Activated CD8-positive, alpha-beta memory T cell treated with anti-CD3 and anti-CD28 coated beads for 36 hours (primary cell): ENCODE data around the gene IL1R2. TPM values are rescaled to one million over a fixed set of nuclear protein-coding genes. Genes with fewer than 3 reads are reported as not detected.

Source experiments
- CTCF ChIA-PET: fragments of 350-600 bp; sonication (Branson Sonifier 250); formaldehyde crosslinking; loops from one replicate; lab custom pipeline; 2021; ENCODE audit warnings: antibody characterized with exemption; lab: Charles Lee
- POLR2A ChIA-PET: fragments of 350-600 bp; sonication (Branson Sonifier 250); formaldehyde crosslinking; loops from one replicate; lab custom pipeline; 2021; ENCODE audit warnings: antibody characterized with exemption; lab: Charles Lee
- total RNA-seq, 2 experiments: library from RNA; stranded (reverse); gene quantifications; one replicate each; pipeline ENCODE4 v1.2.3, GENCODE V29; 2021

IL1R2 gene
- total RNA-seq, 2 experiments from 2014 or later, result 0.80 to 1.5 TPM

DNA sequence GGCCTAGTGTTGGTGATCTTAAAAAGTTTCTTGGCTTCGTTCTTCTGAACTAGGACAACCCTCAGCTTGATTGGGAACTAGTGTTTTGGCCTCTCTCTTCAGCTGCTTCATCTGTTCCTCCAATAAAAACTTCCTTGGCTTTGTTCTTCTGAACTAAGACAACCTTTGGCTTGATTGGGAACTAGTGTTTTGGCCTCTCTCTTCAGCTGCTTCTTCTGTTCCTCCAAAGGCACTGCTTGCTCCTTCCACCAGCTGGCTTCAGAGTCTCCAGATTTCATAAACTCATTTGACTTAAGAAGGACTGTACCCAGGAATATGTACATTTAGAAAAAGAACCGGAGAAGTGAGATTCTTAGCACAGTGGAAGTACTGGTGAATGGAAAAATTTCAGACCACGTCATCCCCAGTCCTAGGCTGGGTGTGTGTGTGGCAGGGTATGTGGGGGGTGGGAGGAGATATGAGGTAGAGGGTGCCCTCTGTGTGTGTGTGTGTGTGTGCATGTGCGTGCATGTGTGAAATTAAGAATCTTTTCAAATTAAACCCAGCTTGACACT lies 20.4 kb downstream of the IL1R2 start:
- CTCF ChIA-PET, result interaction anchor here (0.7 to 1.2 kb wide), 3 partner anchors 13 to 228 kb away, joined by 3 read pairs; no protein-coding TSS in a partner anchor
- POLR2A ChIA-PET, result no interaction called here

DNA sequence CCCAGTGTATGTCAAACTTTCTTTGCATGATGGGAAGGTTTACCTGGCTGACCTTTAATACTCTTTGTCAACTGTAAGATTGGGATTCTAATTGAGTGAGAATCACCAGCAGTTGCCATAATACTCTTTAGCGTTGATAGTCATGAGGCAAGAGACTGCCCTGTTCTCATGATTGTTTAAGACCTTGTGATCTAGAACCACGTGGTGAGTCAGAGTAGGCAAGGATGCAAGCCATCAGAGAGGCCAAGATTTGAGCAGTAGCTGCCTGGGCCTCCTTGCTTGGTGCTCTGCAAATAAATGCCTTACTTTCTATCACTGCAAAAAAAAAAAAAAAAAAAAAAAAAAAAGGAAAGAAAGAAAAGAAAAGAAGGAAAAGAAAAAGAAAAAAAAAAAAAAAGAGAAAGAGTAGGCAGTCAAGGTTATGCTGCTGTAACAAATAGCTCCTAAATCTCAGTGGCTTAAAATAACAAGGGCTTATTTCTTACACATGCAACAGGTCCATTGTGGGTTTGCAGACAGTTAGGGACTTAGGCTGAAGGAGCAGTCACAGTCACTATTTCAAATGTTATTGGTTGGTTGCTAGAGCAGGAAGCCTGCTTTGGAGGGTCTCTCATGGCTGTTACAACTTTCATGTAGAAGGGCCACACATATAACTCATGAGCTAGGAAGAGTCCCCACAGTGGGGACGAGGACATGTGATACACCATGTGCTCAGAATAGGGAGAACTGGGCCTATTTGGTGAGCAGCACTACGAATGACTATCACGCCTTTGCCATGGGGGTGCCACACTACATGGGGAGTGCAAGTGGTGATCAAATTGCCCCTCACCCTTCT lies 21.7 kb downstream of the IL1R2 start:
- POLR2A ChIA-PET, result no interaction called here
- CTCF ChIA-PET, result interaction anchor here (0.7 kb wide), 2 partner anchors 397 to 424 kb away, joined by 6 read pairs; no protein-coding TSS in a partner anchor

DNA sequence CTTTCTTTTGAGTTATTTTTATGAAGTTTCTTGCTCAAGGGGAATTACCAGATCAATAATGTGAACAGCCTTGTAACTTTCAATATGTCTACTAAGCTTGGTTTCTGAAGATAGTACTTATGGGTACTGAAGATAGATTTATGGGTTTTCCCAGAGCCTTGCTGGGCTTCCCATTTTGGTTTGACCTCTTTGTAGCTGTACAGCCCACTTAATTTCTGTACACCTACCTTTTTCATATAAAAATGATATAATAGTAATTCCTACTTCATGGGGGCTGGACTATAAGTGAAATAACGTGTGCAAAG lies 22.2 kb downstream of the IL1R2 start:
- POLR2A ChIA-PET, result no interaction called here
- CTCF ChIA-PET, result interaction anchor here (0.7 kb wide), 1 partner anchor 396 kb away, joined by 6 read pairs; no protein-coding TSS in a partner anchor

DNA sequence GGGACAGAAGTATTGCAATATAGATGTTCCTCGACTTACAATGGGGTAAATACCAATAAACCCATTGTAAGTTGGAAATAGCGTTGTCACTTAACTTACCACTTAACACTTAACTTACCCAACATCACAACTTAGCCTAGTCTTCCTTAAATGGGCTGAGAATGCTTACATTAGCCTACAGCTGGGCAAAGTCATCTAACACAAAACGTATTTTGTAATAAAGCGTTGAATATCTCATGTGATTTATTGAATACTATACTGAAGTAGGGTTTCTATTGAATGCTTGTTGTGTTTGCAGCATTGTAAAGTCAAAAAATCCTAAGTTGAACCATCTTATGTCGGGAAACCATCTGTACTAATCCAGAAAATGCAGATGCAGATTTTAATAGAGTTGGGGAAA lies 23.6 kb downstream of the IL1R2 start:
- ChIA-PET CTCF (interaction anchor here (2.5 kb wide), 1 partner anchor 225 kb away, joined by 12 read pairs; no protein-coding TSS in a partner anchor), POLR2A (no interaction called here)

DNA sequence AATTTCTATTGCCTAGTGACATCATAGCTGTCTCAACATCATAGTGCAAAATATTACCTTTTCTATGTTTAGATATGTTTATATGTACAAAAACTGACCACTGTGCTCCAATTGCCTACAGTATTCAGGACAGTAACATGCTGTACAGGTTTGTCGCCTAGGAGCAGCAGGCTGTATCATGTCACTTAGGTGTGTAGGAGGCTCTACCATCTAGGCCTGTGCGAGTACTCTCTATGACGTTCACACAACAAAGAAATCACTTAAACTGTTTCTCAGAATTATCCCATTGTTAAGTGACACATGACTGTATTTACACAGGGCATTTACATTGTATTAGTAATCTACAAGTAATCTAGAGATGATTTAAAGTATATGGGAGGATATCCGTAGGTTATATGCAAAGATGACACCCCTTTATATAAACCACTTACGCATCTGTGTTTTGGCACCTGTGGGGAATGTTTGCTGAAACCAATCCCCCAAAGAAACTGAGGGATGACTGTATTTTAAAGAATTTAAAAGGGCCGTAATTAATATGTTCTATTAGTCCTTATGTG lies 24.7 kb downstream of the IL1R2 start:
- ChIA-PET POLR2A (no interaction called here), CTCF (interaction anchor here (2.5 kb wide), 1 partner anchor 224 kb away, joined by 12 read pairs; no protein-coding TSS in a partner anchor)

DNA sequence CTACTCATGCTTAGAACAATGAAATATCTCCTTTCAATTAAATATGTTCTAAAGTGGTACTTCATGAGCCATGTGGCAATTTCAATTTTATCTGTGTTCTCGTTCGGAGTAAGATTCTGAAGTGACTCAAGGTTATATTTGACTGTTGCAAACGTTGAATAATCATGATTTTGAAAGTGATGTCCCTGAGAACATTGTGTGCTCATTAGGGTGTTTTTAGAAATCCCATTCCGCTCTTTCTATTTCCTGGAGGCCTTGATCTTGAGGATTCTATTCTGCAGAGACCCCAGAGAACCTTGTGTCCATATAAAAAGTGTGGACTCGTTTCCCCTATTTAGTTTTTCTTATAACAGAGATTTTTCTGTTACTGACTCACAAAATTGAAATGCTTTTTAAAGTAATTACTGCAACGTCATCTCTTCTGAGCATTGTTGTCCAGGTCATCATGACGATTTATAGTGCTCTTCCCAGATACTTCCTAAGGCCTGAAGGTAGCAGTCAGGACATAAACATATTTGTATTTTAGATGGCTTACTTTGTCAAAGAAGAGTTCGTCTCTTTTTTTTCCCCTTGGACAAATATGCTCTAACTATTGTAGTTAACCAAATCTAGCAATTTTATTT lies 27.2 kb downstream of the IL1R2 start:
- CTCF ChIA-PET, result interaction anchor here (0.6 to 3.5 kb wide), 6 partner anchors 20 to 425 kb away, joined by 5 to 43 read pairs (median 8); partner anchors contain the start of gene IL1RL1
- POLR2A ChIA-PET, result no interaction called here

DNA sequence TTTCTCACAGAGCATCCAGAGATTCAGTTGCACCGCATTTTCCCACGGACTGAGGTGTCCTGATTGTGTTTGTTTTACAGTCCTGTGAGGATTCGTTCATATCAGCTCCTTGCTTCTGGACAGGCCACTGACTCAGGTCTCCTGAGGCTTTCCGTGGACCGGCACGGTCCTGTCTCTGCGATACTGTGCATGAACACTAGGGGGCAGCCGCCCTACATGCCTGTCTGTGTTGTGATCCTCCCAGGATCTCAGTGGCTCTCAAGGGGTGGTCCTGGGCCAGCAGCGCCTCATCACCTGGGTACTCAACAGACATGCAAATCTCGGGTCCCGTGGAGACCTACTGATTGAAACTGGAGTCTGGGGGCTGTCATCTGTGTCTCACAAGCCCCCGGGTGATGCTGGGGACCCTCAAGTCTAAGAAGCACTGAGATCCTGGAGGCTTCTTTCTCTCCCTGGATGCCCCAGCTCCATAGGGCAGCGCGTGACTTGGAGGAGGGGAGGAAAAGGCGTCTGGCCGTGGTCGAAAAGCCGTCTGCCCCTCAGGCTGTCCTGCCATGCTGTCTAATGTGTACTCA lies 28.9 kb downstream of the IL1R2 start:
- ChIA-PET CTCF (interaction anchor here (0.6 to 3.5 kb wide), 40 partner anchors 10 to 433 kb away, joined by 3 to 43 read pairs (median 3); partner anchors contain the start of gene IL1RL2), POLR2A (no interaction called here)

DNA sequence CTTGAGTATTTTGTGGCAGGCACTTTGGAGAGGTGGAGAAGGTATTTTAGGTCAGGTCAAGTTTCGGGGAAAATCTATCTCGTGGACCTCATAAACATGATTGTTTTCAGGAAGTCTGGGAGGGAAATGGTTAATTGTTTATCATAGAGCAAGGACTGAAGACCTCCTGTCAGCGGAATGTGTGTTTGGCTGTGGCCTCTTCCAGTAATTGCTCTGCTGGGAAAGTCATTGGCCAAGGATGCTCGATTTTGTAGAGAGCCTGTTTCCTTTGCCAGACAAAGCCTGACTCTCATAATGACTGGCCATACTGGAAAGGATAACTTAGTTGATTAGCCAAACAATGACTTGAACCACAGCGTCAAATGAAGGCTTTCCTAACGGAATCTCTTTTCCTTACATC lies 30.0 kb downstream of the IL1R2 start:
- CTCF ChIA-PET, result interaction anchor here (2.2 to 3.5 kb wide), 3 partner anchors 15 to 219 kb away, joined by 16 to 43 read pairs (median 19); no protein-coding TSS in a partner anchor
- POLR2A ChIA-PET, result no interaction called here

DNA sequence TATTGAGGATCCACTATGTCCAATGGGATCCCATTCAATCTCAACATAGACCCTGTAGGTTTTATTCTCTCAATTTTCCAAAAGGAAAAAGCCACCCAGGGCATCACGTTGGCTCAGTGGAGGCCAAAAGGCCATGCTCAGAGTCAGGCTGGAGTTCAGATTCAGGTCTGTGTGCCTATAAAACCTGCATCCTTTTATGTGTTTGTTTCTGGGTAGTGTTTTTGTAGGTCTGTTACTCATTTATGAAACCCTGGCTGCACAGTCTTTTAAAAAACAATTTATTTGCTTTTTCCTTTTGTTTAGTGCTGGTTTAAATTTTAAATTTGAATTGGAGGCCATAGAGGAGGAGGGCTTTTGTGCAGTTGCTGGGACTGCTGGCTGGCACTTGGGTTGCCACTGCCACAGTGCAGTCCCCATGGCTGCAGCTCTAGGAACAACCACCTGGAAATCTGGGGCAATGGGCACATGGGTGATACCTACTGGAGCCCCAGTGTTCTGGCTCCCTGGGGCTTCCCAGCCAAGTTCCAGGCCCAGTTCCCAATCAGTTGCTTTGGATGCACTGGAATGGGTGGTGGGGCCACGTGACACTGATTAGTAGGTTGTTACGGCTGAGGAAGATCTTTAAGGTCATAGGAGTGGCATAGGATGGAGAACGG lies 31.3 kb downstream of the IL1R2 start:
- CTCF ChIA-PET, result interaction anchor here (0.6 kb wide), 1 partner anchor 1282 kb away, joined by 4 read pairs; no protein-coding TSS in a partner anchor
- POLR2A ChIA-PET, result no interaction called here

DNA sequence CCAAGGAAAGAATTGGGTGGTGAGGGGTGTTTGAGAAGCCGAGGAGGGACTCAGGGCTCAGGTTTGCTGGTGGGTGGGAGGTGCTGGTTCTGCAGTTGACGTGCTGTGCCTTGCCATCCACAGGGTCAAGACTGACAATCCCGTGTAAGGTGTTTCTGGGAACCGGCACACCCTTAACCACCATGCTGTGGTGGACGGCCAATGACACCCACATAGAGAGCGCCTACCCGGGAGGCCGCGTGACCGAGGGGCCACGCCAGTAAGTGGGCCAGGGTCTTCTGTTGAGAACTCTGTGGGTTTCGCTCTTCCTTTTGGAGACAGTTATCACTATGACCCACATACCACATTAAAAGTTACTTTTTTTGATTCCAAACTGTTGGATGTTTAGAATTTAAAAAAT lies 32.6 kb downstream of the IL1R2 start:
- ChIA-PET POLR2A (no interaction called here), CTCF (interaction anchor here (0.7 to 3.5 kb wide), 3 partner anchors 13 to 216 kb away, joined by 3 to 16 read pairs (median 3); no protein-coding TSS in a partner anchor)

DNA sequence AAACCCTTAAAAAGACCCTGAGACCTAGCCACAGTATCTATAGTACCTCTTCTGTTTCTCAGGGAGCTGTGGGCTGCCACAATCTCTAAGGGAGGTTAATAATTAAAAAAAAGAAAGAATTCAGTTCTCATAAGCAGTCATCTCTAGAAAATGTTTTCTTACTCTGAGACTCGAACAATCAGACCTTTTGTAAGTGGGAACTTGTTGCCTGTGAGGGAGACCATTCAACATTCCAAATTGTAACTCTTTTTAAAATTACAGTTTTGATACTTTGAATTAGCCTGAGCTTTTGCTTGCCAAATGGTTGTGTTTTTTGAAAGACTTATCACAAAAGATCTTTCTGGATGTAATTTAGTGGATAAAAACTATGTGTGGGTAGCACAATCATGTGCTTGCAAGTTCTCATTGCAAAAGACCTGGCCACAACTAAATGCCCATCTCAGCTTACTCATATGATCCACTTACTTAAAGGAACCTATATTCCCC lies 33.3 kb downstream of the IL1R2 start:
- POLR2A ChIA-PET, result no interaction called here
- CTCF ChIA-PET, result interaction anchor here (1.2 to 3.5 kb wide), 2 partner anchors 12 to 215 kb away, joined by 3 to 16 read pairs; no protein-coding TSS in a partner anchor

DNA sequence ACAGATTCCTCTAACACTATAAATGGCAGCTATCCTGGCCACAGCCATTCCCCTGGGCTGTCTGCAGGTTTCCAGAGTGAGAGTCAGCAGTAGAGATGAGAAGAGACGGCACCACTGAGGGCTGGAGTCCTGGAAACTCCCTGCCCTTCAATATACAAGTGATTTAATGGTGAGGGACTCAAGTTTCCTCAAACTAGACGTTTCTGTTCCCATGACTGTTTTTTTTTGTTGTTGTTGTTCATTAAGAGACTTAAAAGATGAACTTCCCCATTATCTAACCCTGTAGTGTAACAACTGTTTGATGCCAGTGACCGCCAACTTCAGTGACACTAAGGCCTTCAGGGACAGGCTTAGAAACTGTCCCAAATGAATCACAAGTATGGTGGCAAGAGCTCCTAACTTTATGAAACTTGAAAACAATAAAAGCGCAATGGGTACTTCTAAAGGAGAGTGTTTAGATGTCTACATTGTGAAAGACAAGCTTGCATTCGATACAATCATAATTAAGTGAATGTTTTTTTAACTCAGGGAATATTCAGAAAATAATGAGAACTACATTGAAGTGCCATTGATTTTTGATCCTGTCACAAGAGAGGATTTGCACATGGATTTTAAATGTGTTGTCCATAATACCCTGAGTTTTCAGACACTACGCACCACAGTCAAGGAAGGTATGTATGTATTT lies 34.0 kb downstream of the IL1R2 start:
- ChIA-PET POLR2A (no interaction called here), CTCF (interaction anchor here (1.1 to 3.5 kb wide), 2 partner anchors 32 to 215 kb away, joined by 3 to 16 read pairs; no protein-coding TSS in a partner anchor)

DNA sequence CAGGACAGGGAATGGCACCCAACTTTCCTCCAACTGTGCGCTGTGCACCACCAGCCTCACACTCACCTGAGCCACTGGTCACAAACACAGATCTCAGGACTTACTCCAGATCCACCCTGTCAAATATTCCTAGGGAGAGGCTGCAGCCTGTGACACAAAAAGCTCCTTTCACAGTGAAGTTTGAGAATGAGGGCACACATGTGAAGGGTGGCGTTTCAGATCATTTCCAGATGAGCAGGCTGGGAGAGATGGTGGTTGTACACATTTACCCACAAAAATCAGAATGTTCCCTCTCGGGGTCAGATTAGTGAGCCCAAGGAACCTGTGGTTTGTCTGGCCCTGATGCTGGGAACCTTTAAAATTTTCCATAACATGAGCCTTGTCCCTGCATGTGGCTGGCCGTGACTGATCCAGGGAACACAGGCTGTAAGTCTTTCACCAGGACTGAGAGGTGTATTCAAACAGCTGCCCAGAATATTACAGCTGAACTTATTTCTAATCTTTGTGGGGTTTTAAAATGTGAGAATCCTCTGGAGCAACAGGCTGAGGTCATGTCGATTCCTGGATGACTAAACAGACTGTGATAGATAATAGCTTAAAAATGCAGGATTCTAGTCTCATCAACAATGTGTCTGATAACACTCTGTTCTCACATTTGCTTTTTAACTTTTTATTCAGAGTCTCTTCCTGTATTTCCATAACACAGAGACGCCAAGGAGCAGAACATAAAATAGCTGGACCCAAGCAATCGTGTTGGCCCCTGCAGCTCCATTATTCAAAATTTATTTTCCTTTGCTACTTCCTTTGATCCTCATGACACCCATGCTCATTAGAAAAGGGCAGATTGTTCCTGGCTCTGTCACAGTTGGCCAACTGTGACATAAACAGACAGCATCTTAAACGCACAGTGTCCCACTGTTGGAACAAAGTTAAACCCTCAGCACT lies 35.5 kb downstream of the IL1R2 start:
- POLR2A ChIA-PET, result no interaction called here
- CTCF ChIA-PET, result interaction anchor here (1.1 to 3.5 kb wide), 3 partner anchors 30 to 213 kb away, joined by 3 to 16 read pairs (median 4); no protein-coding TSS in a partner anchor

DNA sequence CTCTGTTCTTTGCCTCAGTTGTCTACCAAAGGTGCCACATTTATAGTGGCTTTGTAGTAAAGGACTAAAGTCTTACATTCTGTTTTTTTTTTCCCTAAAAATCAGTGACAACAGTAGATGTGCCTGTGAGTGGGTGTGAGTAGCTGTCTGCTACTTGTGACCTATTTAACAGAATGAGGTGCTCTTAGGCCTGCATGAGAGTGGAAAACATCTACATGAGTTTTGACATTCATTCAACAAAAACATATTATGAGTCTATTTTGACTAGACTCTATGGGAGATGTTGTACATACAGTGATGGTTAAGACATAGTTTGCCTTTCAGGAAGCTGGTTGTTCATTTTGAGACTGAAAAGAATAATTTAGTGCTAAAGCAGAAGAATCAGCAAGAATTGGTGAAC lies 36.7 kb downstream of the IL1R2 start:
- ChIA-PET POLR2A (no interaction called here), CTCF (no interaction called here)

DNA sequence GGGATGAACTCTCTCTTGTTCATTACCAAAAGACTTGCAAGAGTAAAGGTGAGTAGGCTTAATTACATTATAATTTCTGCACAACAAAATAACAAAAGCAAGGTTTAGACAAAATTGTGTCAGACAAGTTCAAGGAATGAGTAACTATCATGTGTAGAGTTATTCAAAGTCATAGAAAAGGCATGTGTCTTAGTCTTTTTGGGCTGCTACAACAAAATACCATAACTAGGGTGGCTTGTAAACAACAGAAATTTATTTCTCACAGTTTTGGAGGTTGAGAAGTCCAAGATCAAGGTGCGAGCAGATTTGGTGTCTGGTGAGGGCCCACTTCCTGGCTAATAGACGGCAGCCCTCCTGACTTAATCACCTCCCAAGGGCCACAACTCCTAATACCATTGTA lies 37.6 kb downstream of the IL1R2 start:
- POLR2A ChIA-PET, result no interaction called here
- CTCF ChIA-PET, result no interaction called here

DNA sequence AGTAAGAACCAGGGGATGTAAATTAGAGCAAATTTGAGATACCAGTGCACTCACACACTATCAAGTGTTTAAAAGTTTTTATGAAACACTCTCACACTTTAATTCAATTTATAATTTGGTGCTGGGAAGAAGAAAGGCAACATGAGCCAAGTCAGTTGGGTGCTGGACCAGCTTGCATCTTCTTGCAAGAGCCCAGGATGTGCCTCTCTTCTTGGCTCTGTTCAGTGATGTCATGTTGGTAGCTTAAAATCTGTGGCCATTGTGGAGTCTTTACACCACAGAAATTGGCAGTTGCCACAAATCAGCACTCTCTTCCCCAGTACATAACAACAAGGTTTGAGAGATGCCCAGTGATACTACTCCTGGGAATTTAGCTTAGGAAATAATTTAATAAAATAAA lies 38.2 kb downstream of the IL1R2 start:
- ChIA-PET POLR2A (no interaction called here), CTCF (interaction anchor here (0.7 kb wide), 1 partner anchor 10 kb away, joined by 3 read pairs; no protein-coding TSS in a partner anchor)

DNA sequence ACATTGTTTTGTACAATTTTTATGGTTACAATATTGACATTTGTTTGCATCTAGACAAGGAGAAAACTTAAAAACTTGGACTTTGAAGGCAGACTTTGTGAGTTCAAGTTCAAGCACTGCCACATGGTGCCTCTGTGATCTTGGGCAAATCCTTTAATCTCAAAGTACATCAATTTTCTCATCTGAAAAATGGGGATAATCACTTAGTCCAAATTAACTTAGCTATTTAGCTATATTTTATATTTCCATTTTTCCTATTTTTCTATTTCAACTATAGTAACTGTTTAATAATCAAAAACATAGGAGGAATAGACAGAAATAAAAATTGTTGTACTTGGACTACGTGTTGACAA lies 38.7 kb downstream of the IL1R2 start:
- ChIA-PET POLR2A (no interaction called here), CTCF (interaction anchor here (0.7 kb wide), 1 partner anchor 10 kb away, joined by 3 read pairs; no protein-coding TSS in a partner anchor)
